ENCODE measurements around the gene ST6GAL2.

ST6GAL2 gene, protein sequence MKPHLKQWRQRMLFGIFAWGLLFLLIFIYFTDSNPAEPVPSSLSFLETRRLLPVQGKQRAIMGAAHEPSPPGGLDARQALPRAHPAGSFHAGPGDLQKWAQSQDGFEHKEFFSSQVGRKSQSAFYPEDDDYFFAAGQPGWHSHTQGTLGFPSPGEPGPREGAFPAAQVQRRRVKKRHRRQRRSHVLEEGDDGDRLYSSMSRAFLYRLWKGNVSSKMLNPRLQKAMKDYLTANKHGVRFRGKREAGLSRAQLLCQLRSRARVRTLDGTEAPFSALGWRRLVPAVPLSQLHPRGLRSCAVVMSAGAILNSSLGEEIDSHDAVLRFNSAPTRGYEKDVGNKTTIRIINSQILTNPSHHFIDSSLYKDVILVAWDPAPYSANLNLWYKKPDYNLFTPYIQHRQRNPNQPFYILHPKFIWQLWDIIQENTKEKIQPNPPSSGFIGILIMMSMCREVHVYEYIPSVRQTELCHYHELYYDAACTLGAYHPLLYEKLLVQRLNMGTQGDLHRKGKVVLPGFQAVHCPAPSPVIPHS

DNA sequence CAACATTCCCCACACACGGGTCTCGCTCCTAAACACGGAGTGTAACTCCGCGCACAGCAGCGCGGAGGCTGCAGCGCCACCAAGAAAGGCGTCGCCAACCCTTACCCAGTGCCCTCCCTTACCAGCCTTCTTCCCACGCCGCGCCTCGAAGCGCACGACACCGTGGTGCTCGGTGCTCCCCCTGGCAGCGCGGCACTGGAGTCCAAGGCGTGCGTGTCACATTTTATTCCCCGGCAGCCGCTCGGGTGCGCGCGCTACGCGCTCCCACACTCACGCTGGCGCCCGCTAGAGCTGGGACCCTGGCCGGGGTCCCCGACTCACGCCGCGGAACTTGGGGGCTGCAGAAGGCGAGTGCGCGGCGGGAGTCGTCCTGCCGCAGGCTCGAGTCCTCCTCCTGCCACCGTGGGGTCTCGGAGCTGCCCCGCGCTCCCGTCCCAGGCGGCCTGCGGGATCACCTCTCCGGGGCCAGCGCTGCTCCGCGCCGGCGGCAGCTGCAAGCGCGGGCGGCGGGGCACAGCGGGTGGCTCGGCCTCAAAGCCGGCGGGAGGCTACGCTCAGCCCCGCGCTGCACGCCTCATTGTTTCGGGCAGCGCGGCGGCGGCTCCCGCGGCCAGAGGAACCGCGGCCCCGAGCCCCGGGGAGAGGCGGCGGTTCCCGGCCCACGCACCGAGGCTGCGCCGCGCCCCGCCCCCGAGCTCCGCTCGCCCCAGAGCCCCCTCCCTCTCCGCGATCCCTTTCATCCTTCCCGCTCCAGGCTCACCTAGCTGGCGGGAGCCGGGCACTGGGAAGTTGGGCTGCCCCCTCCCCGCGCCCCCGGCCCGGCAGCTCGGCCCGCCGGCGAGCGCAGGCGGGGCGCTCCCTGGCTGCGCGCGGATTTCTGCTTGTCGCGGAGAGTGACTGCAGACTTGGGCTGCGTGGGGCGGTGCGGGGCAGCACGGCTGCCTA is at the start of gene ST6GAL2:
TSS of gene ST6GAL2 (minus strand) at position 197 of the 945 bp plus-strand sequence. CDS start 42,190 bp downstream, outside the sequence.
- no peak for DNase-seq (ENCODE audit: low read depth)

DNA sequence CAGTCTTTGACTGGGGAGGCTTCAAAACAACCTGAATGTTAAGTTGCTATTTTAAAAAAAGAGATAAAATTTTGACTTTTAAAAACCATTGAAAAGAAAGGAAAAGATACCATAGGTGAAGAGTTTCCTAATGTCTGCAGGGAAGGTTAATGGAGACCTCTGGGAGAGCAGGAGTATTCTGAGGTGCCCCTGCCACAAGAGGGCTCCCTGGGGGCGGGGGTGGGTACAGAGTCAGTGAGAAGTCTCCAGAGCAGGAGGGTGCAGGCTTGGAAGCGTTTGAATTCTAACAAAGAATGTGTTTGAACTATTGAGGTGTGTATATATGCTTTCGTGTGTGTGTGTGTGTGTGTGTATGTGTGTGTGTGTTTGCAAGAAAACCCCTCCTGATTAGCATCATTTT is 46.7 kb upstream of the ST6GAL2 start:
- no peak for DNase-seq (ENCODE audit: low read depth)

DNA sequence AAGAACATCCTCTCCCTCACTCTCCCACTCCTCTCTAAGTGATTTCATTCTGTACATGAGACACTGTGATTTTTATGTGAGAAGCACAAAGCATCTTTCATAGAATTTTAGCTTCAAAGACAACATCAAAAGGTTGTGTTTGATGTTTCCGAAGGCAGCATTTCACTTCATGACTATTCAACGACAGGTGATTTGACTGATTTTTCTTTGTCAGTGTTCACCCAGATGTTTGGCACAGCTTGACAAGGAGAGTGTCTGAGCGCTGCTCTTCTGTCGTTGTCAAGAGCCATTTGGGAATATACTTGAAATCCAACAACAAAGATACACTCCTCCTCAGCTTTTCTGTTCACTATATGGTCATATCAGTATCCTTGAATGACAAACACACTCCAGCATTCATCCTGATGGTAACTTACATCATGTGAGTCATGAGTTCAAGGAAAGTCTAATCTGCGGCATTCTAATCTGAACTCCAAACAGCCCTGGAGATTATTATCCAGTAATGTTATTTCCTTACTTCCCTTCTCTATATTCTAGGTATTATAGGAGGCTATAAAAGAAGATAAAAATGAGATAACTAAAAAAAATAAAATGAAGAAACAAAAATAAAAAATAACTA is 45.9 kb upstream of the ST6GAL2 start:
- DNase-seq (ENCODE audit: low read depth) = no peak

DNA sequence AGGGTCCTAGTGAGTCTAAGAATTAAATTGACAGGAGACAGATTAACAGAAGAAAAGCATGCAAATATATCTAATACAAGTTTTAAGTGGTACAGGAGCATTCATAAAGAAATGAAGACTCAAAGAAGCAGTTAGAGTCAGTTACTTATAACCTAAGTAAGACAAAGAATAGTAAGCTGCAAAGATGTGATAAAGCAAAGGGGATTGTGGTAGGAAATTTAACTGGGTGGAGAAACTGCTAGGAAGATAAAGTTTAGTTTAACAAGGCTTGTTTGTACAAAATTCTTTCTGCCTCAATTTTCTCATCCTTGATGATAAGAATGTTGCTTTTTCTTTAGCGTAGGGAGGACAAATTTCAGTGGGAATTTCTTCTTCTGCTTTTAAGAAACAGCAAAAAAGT is 35.5 kb upstream of the ST6GAL2 start:
- no peak for DNase-seq (ENCODE audit: low read depth)

DNA sequence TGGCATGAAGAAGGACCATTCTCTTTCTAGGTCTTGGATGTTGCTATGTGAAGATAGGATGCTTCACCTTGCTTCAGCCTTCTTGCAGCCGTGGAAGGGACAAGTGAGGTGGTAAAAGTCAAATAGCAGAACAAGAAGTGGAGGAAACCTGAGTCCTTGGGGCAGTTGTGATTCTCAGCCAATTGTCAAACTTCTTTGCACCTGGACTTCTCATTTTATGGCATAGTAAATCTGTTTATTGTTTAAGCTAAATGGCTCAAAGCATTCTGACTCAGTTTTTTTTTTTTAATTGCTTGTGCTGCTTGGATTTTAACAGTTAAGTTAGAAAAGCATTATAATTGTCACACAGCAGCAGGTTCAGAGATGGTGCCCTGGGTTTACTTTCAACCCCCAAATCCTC is 33.0 kb upstream of the ST6GAL2 start:
- DNase-seq (ENCODE audit: low read depth) = no peak

DNA sequence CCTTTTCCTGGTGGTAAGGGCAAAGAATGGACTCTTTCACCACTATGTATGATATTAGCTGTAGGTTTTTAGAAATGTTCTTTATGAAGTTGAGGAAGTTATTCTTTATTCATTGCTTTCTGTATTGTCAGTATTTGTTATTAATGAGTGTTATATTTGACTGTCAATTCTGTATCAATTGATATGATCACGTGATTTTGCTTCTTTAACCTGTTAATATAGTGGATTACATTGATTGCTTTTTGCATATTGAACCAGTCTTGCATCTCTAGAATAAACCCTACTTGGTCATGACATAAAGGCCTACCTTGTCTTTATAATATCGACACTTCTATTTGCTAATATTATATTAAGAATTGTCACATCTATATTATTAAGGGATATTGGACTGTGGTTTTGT is 18.3 kb upstream of the ST6GAL2 start:
- DNase-seq (ENCODE audit: low read depth) = no peak

DNA sequence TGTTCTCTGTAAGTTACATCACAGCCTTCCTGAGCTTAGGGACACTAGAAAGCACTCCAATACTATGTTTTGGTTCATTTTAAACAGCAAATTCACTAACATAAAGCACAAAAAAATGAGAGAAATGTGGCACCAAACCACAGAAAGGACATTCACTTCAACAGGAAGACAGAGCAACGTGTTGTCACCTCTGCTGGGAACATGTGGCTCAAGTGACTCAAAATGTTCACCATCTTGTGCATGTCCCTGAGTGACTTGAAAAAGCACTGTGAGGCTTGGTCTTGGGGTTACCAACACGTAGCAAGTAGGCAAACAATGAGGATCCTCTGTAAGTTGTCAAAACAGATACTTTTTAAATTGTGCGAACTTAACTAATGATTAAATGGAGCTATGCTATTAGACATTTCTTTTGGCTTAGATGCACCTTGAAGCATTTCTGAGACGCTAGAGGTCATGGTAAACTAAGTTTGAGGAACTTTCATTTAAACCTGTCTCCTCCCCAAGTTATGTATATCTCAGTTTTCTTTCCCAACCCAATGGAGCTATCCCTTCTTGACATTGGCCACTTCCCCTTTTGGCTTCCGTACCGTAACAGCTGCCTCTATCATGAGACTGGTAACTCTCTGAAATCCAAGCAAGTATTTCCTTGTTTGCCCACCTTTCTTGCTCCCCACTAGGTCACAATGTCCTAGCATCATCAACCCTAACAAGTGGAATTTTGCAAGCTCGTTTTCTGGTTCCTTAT is 14.0 kb upstream of the ST6GAL2 start:
- no peak for DNase-seq (ENCODE audit: low read depth)

DNA sequence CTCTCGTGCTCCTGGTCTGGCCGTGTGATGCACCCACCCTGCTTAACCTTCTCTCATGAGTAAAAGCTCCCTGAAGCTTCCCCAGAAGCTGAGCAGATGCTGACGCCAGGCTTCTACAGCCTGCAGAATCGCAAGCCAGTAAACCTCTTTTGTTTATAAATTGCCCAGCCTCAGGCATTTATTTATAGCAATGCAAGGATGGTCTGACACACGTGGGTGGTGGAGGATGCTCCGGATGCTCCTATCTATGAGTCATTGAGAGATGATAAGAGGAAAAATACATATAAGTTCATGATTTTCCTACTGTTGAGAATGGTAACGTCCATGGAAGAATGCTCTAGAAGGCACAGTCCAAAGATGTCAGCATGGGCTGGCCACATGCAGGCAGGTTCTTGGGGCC is 8.6 kb upstream of the ST6GAL2 start:
- no peak for DNase-seq (ENCODE audit: low read depth)

DNA sequence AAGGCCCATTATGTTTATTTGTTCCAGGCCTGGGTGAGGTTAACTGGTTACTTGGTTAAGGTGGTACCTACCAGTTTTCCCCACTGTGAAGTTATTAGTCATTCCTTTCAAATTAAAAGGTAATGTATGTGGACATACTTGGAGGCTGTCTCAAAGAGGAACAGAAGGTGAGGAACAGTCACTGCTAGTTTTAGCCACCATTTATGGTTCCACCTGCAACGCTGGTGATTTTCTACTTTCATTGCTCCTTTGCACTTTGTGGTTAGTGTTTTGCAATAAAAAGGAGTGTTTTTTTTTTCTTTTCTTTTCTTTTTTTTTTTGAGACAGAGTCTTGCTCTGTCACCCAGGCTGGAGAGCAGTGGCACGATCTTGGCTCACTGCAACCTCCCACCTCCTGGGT is 6.1 kb upstream of the ST6GAL2 start:
- DNase-seq (ENCODE audit: low read depth) = no peak

DNA sequence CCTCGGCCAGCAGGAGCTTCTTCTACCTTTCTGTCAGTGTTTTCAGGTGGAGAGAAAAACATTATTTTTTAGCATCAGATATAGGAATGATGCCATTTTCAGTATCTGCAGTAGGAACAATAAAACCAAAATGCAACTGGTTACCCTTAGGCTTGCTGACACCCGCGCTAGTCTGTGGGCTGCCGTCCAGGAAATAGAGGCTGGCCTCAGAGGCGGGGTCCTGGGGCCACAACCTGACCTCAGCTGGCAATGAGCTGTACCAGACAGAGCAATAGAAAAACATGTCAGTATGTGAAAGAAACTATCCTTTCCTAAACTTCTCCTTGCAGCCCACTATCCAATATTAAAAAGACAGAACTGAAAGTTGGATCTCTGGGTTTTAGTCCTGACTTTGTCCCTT is 4.6 kb upstream of the ST6GAL2 start:
- DNase-seq (ENCODE audit: low read depth) = no peak

DNA sequence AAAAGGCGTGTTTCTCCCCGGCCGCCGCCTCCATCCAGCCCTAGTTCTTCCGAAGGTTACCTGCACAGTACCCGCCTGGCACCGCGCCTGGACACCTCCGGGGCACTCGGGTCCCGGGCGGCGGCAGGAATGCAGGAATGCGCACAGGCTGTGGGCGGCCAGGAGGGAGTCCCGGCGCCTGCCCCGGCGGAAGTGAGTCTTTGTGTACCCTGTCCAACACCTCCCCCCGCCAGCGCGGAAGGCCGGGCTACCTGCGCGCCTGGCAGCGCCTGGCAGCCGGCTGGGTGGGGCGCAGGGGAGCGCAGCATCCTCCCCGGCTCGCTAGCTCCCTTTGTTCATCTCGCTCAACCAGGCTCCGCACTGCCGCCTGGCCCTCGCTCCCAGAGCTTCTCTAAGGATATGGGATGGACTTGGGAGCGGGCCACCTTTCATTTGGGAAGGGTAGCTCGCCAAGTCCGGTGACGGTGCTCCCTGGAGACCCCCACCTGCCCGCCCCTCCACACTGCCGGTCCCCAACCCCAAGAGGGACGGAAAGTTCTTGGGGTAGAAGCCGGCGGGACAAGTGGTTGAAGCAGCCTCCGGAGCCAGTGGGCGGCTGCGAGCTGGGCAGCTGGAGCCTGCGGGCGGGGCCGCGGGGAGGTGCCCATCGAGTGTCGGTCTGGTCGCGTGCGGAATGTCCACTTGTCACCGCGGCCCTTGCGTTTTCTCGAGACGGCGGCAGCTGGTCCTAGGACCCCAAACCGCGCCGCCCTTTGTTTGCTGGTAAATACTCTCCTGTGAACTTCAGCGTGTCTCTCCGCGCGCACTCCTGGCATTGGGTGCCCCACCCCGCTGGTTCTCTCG is 1.2 kb upstream of the ST6GAL2 start:
- no peak for DNase-seq (ENCODE audit: low read depth)

DNA sequence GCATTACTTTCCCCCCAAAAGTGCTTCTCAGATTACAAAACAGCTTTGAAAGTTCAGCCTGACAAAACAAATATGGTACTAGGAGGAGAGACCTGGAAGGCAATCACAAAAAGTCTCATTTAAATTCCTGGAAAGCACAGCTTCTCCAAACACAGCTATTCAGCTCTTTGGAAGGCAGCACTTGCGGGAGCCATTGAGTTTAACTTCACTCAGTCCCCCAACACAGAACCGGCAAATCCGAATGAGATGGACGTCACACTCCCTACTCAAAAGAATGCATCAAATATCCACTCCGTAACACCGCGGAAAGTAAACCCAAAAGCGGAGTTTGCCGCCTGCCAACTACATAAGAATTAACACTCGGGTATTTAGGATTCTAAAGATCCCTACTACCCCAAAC is 638 bp downstream of the ST6GAL2 start:
- DNase-seq (ENCODE audit: low read depth) = no peak

DNA sequence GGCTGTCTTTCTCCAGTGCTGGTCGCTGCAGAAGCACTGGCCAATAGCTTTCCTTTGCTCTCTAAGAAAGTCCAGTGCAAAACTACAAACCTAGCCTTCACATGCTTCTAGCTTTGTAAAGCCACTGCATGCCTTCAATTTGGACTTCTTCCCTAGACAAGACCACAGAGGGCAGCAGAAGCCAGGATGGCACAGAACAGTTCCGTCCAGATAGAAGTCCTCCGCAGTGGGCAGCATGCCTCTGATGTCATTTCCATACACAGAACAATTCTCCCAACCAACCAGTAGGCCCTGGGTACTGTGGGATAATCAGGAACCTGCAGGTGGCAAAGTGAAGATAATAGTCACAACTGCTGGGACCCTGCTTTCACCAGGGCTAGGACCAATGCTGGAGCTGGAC is 3.3 kb downstream of the ST6GAL2 start:
- no peak for DNase-seq (ENCODE audit: low read depth)

DNA sequence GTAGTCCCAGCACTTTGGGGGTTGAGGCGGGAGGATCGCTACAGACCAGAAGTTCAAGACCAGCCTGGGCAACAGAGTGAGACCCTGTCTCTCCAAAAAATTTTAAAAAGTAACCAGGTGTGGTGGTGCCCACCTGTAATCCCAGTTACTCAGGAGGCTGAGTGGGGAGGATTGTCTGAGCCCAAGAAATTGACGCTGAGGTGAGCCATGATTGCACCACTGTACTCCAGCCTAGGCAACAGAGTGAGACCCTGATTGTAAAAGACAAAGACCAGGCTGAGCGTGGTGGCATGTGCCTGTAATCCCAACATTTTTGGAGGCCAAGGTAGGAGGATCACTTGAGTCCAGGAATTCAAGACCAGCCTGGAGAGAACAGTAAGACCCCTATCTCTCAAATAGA is 7.8 kb downstream of the ST6GAL2 start:
- DNase-seq (ENCODE audit: low read depth) = no peak

DNA sequence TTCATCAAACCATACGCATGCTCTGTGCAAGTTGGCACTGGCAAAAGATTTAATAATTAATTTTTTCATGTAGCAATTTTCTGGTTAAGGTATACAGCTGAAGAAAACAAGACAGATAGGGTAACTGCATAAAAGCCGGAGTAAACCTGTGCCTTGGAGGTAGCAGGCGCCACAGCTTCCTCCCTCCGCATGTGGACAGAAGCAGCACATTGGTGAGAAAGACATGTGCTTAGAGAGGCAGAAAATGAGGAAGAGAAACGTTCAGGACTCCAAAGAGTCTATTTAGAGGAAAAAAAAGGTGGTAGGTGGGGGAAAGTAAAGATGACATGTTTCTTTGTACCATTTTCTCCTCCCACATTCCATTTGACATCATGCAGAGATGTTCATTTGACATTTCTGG is 9.3 kb downstream of the ST6GAL2 start:
- DNase-seq (ENCODE audit: low read depth) = no peak

DNA sequence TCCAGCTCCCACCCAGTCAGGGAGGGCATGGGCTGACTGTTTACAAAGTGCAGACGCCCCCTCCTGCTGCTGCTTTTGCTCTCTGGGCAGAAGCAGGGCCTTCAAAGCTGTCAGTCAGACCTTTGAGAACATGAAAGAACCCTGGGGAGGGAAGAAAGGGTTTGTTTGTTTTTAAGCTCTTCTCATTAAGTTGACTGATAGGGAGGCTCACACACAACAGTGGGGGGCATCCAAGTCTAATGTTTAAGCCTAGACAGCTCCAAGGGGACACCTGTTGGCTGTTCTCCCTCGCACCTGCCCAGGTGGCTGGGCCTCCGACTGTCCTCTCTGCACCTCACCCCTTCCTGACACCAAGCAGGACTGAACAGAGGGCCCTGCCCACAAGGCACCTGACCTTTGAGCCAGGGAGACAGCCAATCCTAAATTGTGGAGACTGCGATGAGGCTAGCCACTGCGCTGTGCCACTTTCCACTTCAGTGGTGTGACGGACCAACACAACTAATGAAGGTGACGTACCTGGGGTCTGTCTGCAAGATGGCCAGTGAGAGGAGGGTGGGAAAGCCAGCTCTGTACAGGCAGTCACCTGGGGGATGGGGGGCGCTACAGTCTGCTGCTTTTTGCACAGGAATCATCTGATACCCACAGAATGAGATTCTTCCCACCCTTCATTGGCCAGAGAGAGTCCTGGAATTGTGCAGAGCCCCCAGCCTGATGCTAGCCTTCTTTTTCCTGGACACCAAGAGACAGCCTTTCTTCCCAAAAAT is 16.3 kb downstream of the ST6GAL2 start:
- DNase-seq (ENCODE audit: low read depth) = no peak

DNA sequence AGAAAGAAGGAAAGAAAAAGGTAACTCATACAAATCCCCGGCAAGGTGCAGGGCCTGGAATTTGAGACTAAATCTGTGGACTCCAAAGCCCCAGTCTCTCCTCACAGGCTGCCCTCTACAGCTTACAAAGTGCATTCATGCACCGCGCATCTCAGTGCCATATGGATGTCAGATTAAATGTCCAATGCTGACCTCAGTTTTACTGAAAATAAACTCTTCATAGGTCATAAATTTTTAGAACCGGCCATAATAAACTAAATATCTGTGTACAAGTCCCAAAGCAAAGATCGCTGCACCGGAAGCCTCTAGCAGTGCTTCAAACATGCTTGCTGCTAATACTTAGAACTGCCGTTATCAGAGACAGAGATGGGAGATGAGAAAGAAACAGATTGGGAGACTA is 17.7 kb downstream of the ST6GAL2 start:
- no peak for DNase-seq (ENCODE audit: low read depth)

DNA sequence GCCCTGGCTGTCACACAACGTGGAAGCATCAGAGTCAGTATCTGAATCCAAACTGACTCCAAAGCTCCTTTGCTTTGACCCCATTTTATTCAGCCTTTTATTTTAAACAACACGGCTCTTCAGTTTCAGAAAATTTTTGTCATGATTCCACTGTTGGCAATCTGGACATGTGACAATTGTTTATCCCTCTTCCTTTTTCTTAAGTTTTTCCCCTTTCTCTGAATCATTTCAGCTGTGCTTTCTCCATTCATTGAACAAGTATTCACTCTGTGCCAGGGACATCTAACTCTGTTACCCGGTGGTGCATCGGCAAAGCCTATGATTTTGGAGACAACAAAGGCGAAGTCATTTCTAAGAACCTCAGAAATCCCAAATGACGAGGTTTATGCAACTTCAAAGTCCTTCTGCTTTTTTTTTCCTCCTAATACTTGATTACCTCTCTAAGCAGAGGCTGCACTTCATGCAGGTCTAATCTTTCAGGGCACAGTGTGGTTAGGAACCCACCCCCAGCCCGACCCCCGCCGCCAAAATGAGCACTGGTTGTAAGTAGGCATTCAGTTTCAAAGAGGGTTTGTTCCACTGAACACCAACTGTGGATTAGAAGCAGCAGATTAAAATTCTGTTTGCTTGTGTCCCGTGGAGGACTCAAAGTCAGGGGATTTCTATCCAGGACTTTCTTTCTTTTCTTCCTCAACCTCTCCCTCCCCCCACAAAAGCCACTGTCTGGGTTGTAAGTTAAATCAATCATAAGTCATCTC is 18.6 kb downstream of the ST6GAL2 start:
- DNase-seq (ENCODE audit: low read depth) = no peak

DNA sequence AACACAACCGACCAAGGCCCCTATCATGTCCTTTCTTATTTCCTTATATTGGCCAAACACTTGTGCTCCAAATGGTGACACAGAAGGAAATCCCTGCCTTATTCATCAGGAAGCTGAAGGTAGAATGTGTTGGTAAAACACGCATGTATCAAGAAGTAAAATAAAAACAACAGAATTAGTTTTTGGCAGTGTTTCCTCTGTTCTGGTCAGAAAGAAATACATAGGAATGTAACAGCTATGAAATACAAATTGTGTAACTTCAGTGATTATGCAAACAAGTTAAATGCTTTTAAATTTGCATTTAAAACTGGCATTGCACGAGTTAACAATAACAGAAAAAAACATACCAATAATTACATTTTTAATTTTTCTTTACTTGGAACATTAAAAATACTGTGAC is 19.3 kb downstream of the ST6GAL2 start:
- no peak for DNase-seq (ENCODE audit: low read depth)
